Esophagus (tissue), 2 donors: ENCODE data around the gene TIMP2. TPM values are rescaled to one million over a fixed set of nuclear protein-coding genes. Genes with fewer than 3 reads are reported as not detected.

Experiments
- H3K27ac ChIP-seq, 2 donors: one replicate each; pipeline ENCODE4 v1.5.1; 2013; ENCODE audit warnings: low read depth in 2 of 2, mild to moderate bottlenecking in 2 of 2, inconsistent platforms in 1 of 2, low read length in 1 of 2, moderate library complexity in 1 of 2
- H3K27me3 ChIP-seq, 2 donors: one replicate each; pipeline ENCODE4 v1.6.1; 2013; ENCODE audit warnings: low read length in 2 of 2, control low read depth in 1 of 2, mild to moderate bottlenecking in 1 of 2; ENCODE audit not compliant: insufficient read depth in 2 of 2, control insufficient read depth in 1 of 2
- H3K36me3 ChIP-seq, 2 donors: one replicate each; pipeline ENCODE4 v1.6.1; 2013; ENCODE audit warnings: low read length in 1 of 2; ENCODE audit not compliant: control insufficient read depth in 2 of 2, insufficient read depth in 2 of 2
- H3K4me1 ChIP-seq, 2 donors: one replicate each; pipeline ENCODE4 v1.6.1; 2013; ENCODE audit warnings: low read length in 1 of 2; ENCODE audit not compliant: control insufficient read depth in 2 of 2, insufficient read depth in 2 of 2
- H3K4me3 ChIP-seq, 2 donors: one replicate each; pipeline ENCODE4 v1.5.1; 2013; ENCODE audit warnings: low read length in 2 of 2, mild to moderate bottlenecking in 2 of 2, low read depth in 1 of 2, moderate library complexity in 1 of 2
- H3K9me3 ChIP-seq, 2 donors: one replicate each; pipeline ENCODE4 v1.6.1; 2013; ENCODE audit warnings: mild to moderate bottlenecking in 2 of 2, low read depth in 1 of 2, low read length in 1 of 2, moderate library complexity in 1 of 2; ENCODE audit not compliant: control insufficient read depth in 2 of 2, insufficient read depth in 1 of 2
- WGBS, 2 donors: extraction: QIAGEN DNeasy Blood & Tissue Kit; methylation state at CpG; one replicate each; pipeline ENCODE4 v1.1.7; 2013; 5-methylcytosine and 5-hydroxymethylcytosine counted together
- polyA plus RNA-seq, 2 donors: library from polyadenylated mRNA; stranded (reverse); fragments of 200-250 nt; gene quantifications; one replicate each; pipeline ENCODE4 v1.2.3, GENCODE V29; 2013
- donor health status: healthy with polysubstance abuse.
- donor health status: Bipolar disorder and iron deficiency.

Gene TIMP2
- polyA plus RNA-seq, 2 donors: 30.6 to 39.5 TPM

DNA sequence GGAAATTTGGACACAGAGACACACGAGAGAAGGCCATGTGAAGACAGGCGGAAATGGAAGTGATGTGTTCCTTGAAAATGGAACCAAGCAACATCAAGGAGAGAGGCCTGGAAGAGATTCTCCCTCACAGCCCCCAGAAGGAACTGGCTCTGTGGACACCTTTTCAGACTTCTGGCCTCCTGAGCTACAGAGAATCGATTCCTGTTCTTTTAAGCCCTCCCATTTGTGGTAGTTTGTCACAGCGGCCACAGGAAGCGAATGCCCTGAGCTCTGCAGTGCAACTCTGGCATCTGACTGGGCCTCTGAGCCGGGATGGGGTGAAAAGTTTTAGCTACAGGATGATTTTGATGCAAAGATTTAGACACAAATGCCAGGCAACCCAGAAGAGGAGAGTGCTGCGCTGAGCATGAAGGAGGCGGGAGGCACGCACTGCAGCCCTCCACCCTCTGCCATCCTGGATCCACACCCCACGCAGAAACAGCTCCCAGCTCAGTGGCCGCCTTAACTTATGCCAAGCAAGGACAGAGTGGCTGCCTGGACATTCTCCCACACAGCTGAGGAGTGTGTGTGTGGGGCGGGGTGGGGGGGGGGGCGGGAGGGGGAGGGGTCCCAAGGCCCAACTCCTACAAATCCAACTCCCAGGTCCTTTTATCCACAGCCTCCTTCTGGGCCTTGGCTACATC is 2.2 kb downstream of the TIMP2 start:
- Histone ChIP-seq H3K27ac (peak overlapping the region; percentile 6 to 75), H3K36me3 (no peaks in the 10 kb centered on the region), H3K4me1 (peaks cover 0 to 15% of the 10 kb centered on the region in 2 donors), H3K9me3 (no peaks in the 10 kb centered on the region), H3K27me3 (peaks cover 0 to 11% of the 10 kb centered on the region in 2 donors), H3K4me3 (peak overlapping the region; percentile 20 to 63)
- WGBS, 2 donors: 59 to 73% methylated on average over 11 to 13 of the region's 13 CpGs

GRCh38 chr17:78921437-78921971 is 3.7 kb downstream of the TIMP2 start:
- 32 to 44% methylated on average over 8 of the region's 8 CpGs for WGBS, 2 donors
- Histone ChIP-seq H3K27ac (peak overlapping the region; percentile 21 to 58), H3K4me3 (peak overlapping the region; percentile 2 to 6), H3K4me1 (peaks cover 6 to 17% of the 10 kb centered on the region in 2 donors), H3K36me3 (no peaks in the 10 kb centered on the region), H3K27me3 (peaks cover 0 to 11% of the 10 kb centered on the region in 2 donors), H3K9me3 (no peaks in the 10 kb centered on the region)

GRCh38 chr17:78920528-78920927 is 4.7 kb downstream of the TIMP2 start:
- WGBS, 2 donors: 72 to 78% methylated on average over 8 of the region's 8 CpGs
- Histone ChIP-seq H3K27ac (no peak overlapping the region), H3K27me3 (peaks cover 0 to 9% of the 10 kb centered on the region in 2 donors), H3K4me1 (peaks cover 8 to 25% of the 10 kb centered on the region in 2 donors), H3K4me3 (no peak overlapping the region), H3K9me3 (no peaks in the 10 kb centered on the region), H3K36me3 (no peaks in the 10 kb centered on the region)

DNA sequence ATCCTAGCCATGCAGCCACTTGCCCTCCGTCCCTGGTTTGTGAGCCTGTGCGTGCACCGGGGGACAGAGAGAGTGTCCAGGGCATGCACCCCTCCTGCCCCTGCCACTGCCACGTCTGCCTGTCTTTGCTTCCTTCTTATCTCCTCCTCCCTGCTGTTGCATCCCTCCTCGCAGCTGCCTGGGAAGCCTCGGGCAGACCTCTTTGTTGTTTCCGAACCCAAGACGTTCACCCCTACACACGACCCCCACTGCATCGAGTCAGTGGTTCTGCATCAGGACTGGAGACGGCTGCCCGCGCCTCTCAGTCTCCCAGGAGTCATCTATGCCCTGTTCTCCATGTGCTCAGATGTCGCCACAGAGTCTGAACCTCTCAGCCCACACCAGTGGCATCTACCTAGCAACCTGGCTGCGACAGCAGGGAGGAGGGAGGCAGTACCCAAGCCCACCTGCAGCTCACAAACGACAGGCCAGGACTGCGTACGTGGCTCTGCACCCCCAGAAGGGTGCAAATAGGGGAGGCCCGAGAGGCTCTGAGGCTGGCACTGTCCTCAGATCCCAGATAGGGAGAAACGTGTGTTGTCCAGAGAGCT is 5.2 kb downstream of the TIMP2 start:
- no peaks in the 10 kb centered on the region for H3K36me3 ChIP-seq
- H3K4me3 ChIP-seq: no peak overlapping the region
- no peaks in the 10 kb centered on the region for H3K9me3 ChIP-seq
- H3K4me1 ChIP-seq: peaks cover 8 to 25% of the 10 kb centered on the region in 2 donors
- peaks cover 0 to 8% of the 10 kb centered on the region in 2 donors for H3K27me3 ChIP-seq
- 74 to 75% methylated on average over 20 of the region's 20 CpGs for WGBS, 2 donors
- H3K27ac ChIP-seq: peak overlapping the region in 1 of 2 donors; percentile 34

DNA sequence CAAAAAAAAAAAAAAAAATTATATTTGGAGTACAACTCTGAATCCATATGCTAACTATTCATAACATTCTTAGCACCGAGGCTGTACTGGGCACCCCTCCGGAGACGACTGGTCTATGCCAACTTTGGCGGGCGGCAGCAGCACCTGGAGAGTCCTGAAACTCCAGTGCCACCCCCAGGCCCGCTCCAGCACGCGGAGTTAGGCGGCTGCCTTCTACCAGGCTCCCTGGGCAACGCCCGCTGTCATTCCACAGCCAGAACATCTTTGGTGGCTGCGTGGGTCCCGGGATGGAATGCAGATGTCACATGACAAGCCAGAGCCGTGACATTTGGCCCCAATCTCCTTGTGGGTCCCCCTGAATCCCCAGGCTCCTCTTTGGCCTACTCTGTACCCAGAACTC is 6.2 kb downstream of the TIMP2 start:
- no peaks in the 10 kb centered on the region for H3K27me3 ChIP-seq
- H3K4me1 ChIP-seq: peaks cover 8 to 24% of the 10 kb centered on the region in 2 donors
- H3K4me3 ChIP-seq: no peak overlapping the region
- H3K27ac ChIP-seq: peak overlapping the region in 1 of 2 donors; percentile 20
- H3K36me3 ChIP-seq: no peaks in the 10 kb centered on the region
- WGBS, 2 donors: 60 to 79% methylated on average over 14 of the region's 14 CpGs
- no peaks in the 10 kb centered on the region for H3K9me3 ChIP-seq

- H3K4me3 ChIP-seq: no peak overlapping the region
Observed at GRCh38 chr17:78917451-78918275, 7.5 kb downstream of the TIMP2 start.

GRCh38 chr17:78915872-78916632 is 9.1 kb downstream of the TIMP2 start:
- H3K36me3 ChIP-seq: no peaks in the 10 kb centered on the region
- no peak overlapping the region for H3K4me3 ChIP-seq
- H3K9me3 ChIP-seq: no peaks in the 10 kb centered on the region
- 50 to 59% methylated on average over 17 of the region's 17 CpGs for WGBS, 2 donors
- no peaks in the 10 kb centered on the region for H3K27me3 ChIP-seq
- peaks cover 8 to 17% of the 10 kb centered on the region in 2 donors for H3K4me1 ChIP-seq
- peak overlapping the region; percentile 66 to 70 for H3K27ac ChIP-seq

More at GRCh38 chr17:78917451-78918275, 7.5 kb downstream of the TIMP2 start:
- Histone ChIP-seq H3K36me3 (no peaks in the 10 kb centered on the region), H3K4me1 (peaks cover 8 to 20% of the 10 kb centered on the region in 2 donors), H3K9me3 (no peaks in the 10 kb centered on the region), H3K27ac (peak overlapping the region; percentile 29 to 34), H3K27me3 (no peaks in the 10 kb centered on the region)
- WGBS, 2 donors: 72 to 74% methylated on average over 21 of the region's 21 CpGs

DNA sequence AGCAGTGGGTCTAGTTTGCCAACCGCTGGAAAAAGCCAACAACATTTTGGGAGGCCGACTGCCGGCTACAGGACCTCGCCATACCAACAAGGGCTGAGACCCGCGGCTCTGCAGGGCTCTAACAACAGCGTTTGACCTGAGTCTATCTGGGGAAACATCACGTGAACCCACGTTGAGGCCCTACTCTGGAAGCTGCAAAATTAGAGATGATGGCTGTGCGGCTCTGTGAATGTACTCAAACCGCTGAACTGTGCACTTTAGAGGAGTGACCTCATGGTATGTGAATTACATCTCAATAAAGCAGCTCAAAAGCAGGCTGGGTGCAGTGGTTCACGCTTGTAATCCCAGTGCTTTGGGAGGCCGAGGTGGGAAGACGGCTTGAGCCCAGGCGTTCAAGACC is 12.1 kb downstream of the TIMP2 start:
- Histone ChIP-seq H3K9me3 (no peaks in the 10 kb centered on the region), H3K27ac (no peak overlapping the region), H3K4me1 (peaks cover 8 to 13% of the 10 kb centered on the region in 2 donors), H3K4me3 (no peak overlapping the region), H3K27me3 (no peaks in the 10 kb centered on the region), H3K36me3 (no peaks in the 10 kb centered on the region)
- 89 to 94% methylated on average over 15 of the region's 15 CpGs for WGBS, 2 donors

DNA sequence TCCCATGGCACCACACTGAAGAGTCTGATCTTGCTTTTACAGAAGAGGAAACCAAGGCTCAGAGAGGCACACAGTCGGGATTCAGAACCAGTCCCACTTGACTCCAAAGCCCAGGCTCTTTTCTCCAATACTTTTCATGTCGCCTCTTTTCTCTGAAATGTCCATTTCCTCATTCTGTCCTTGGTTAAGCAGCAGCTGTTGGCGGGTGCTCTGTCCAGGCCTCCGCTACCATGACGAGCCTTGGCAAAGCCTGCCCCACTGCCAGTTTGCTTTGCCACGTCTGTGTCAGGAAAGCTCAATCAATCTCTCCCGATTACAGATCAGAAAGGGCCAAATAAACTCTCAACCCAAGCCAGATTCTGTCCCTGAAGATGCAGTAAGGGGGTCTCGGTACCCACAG is 13.1 kb downstream of the TIMP2 start:
- peaks cover 5 to 10% of the 10 kb centered on the region in 2 donors for H3K4me1 ChIP-seq
- no peak overlapping the region for H3K27ac ChIP-seq
- H3K9me3 ChIP-seq: no peaks in the 10 kb centered on the region
- H3K27me3 ChIP-seq: no peaks in the 10 kb centered on the region
- 81 to 84% methylated on average over 8 of the region's 8 CpGs for WGBS, 2 donors
- H3K36me3 ChIP-seq: no peaks in the 10 kb centered on the region
- no peak overlapping the region for H3K4me3 ChIP-seq
